K562 (cell line): ENCODE measurements around the gene SYNE2. TPM values are rescaled to one million over a fixed set of nuclear protein-coding genes. Genes with fewer than 3 reads are reported as not detected.

ENCODE experiments used
- ATAC-seq: fragments of 200-7000 bp; cut with Tn5 transposase; 3 replicates; pipeline ENCODE4 v1.9.1; 2020; ENCODE audit warnings: moderate library complexity
- BruUV-seq: library from RNA; stranded (reverse); fragments of 400-500 nt; replicated peaks from 2 replicates; lab custom pipeline; 2021; lab: Mats Ljungman, UMichigan
- CTCF ChIA-PET: fragments of 300-600 bp; formaldehyde crosslinking; extraction: SDS; loops from one replicate; lab custom pipeline; 2021; ENCODE audit warnings: low intra/inter-chr PET ratio; lab: Yijun Ruan, JAX
- POLR2A ChIA-PET: fragments of 300-600, 350-650 bp; sonication (Branson Sonifier 250); formaldehyde crosslinking; extraction: SDS; loops from one replicate; lab custom pipeline; 2021; ENCODE audit warnings: antibody characterized with exemption, inconsistent platforms; lab: Yijun Ruan, JAX
- DNase-seq, 4 experiments: peaks; one replicate each; pipeline versions ENCODE4 v3.0.0 to v3.0.0-alpha.2; 2011 to 2018; ENCODE audit warnings: low spot score in 3 of 4, mixed read lengths in 3 of 4; ENCODE audit errors: extremely low read depth in 1 of 4
- FAIRE-seq: peaks from 2 replicates; lab custom pipeline; 2011; peaks lifted over from hg19 to GRCh38; lab: Jason Lieb, UNC
- H2AFZ ChIP-seq: 2 replicates; pipeline ENCODE4 v1.6.0; 2011; ENCODE audit warnings: low read depth, low read length, control low read depth, inconsistent platforms
- H3K27ac ChIP-seq: fragments of 200-600 bp; 3 replicates; pipeline ENCODE4 v1.8.0; 2011; ENCODE audit warnings: low read depth, mild to moderate bottlenecking, control low read depth, inconsistent platforms, low read length, moderate library complexity, mixed read lengths; ENCODE audit errors: extremely low read depth
- H3K27me3 ChIP-seq, 2 experiments: fragments of 300-600 bp in 1 of 2; 2 replicates in 1 of 2; 3 replicates in 1 of 2; pipeline versions ENCODE4 v1.6.0 to v1.8.0; 2011; ENCODE audit warnings: inconsistent platforms in 2 of 2, low read length in 2 of 2, mild to moderate bottlenecking in 1 of 2, mixed read lengths in 1 of 2, moderate library complexity in 1 of 2; ENCODE audit not compliant: control insufficient read depth in 2 of 2, insufficient read depth in 2 of 2
- H3K36me3 ChIP-seq: fragments of 300-600 bp; 3 replicates; pipeline ENCODE4 v1.8.0; 2011; ENCODE audit warnings: mild to moderate bottlenecking, low read length, inconsistent platforms; ENCODE audit not compliant: control insufficient read depth, insufficient read depth
- H3K4me1 ChIP-seq, 2 experiments: fragments of 200-600 bp in 1 of 2; replicated peaks in 1 of 2; 2 replicates in 1 of 2; 3 replicates in 1 of 2; pipeline versions ENCODE4 v1.5.1 to v1.8.0; 2011; ENCODE audit warnings: inconsistent platforms in 2 of 2, low read length in 2 of 2, mild to moderate bottlenecking in 1 of 2, mixed read lengths in 1 of 2, moderate library complexity in 1 of 2; ENCODE audit not compliant: control insufficient read depth in 2 of 2, insufficient read depth in 2 of 2
- H3K4me2 ChIP-seq: 2 replicates; pipeline ENCODE4 v1.6.1; 2011; ENCODE audit warnings: low read length, control low read depth, inconsistent platforms, mixed read lengths; ENCODE audit not compliant: insufficient read depth
- H3K4me3 ChIP-seq: fragments of 200-600 bp; sonication (generic), shearing (Covaris generic); 2 replicates; pipeline ENCODE4 v1.5.1; 2016; ENCODE audit warnings: control low read depth, inconsistent platforms
- H3K79me2 ChIP-seq: fragments of 200-600 bp; 3 replicates; pipeline ENCODE4 v1.8.0; 2011; ENCODE audit warnings: low read length, inconsistent platforms; ENCODE audit not compliant: control insufficient read depth, insufficient read depth
- H3K9ac ChIP-seq, 2 experiments: 2 replicates each; pipeline versions ENCODE4 v1.6.0 to v1.6.1; 2011; ENCODE audit warnings: low read depth in 2 of 2, low read length in 2 of 2, control low read depth in 1 of 2, inconsistent platforms in 1 of 2, mild to moderate bottlenecking in 1 of 2, mixed read lengths in 1 of 2; ENCODE audit not compliant: insufficient read depth in 1 of 2
- H3K9me1 ChIP-seq: one replicate; pipeline ENCODE4 v1.6.0; 2011; ENCODE audit warnings: inconsistent platforms, mild to moderate bottlenecking, low read length, moderate library complexity; ENCODE audit not compliant: control insufficient read depth, insufficient read depth
- H3K9me3 ChIP-seq: replicated peaks from 2 replicates; pipeline ENCODE4 v1.5.1; 2011; ENCODE audit warnings: low read depth, low read length, inconsistent platforms; ENCODE audit not compliant: control insufficient read depth, insufficient read depth
- H4K20me1 ChIP-seq: replicated peaks from 2 replicates; pipeline ENCODE4 v1.6.1; 2011; ENCODE audit warnings: low read length, inconsistent platforms, mixed read lengths; ENCODE audit not compliant: control insufficient read depth, insufficient read depth
- AFF4 ChIP-seq: sonication (generic); formaldehyde crosslinking; IDR thresholded peaks from 2 replicates; pipeline ENCODE4 v1.8.0; 2023; ENCODE audit warnings: mild to moderate bottlenecking, missing genetic modification reagents
- ELF2 ChIP-seq: fragments of 250-450 bp; sonication (Bioruptor Pico); IDR thresholded peaks from 2 replicates; pipeline ENCODE4 v1.5.0; 2021; ENCODE audit warnings: mild to moderate bottlenecking
- MECOM ChIP-seq: fragments of 250-450 bp; sonication (Bioruptor Pico); IDR thresholded peaks from 2 replicates; pipeline ENCODE4 v1.8.0; 2022; ENCODE audit warnings: inconsistent platforms
- MTA1 ChIP-seq: fragments of 450-650 bp; IDR thresholded peaks from 2 replicates; pipeline ENCODE4 v1.6.1; 2017; ENCODE audit warnings: borderline replicate concordance
- NR0B1 ChIP-seq: fragments of 450-650 bp; IDR thresholded peaks from one replicate; pipeline ENCODE4 v1.6.1; 2018; ENCODE audit warnings: mild to moderate bottlenecking, moderate library complexity; ENCODE audit not compliant: partially characterized antibody
- PCBP1 ChIP-seq: fragments of 200-400 bp; formaldehyde crosslinking; IDR thresholded peaks from 2 replicates; pipeline ENCODE4 v1.6.1; 2018; ENCODE audit warnings: mild to moderate bottlenecking, low read depth, low read length; ENCODE audit not compliant: poor library complexity, severe bottlenecking
- RAD21 ChIP-seq, 2 experiments: fragments of 250-450 bp in 1 of 2; fragments of 450-650 bp in 1 of 2; sonication (Bioruptor Pico) in 1 of 2; formaldehyde crosslinking in 1 of 2; IDR thresholded peaks in 1 of 2; conservative IDR thresholded peaks in 1 of 2; 2 replicates each; pipeline versions ENCODE4 v1.4.0 to v1.8.0; 2020 to 2022; ENCODE audit warnings: mild to moderate bottlenecking in 2 of 2, moderate library complexity in 1 of 2
- ZNF324 ChIP-seq: fragments of 250-450 bp; sonication (Bioruptor Pico); IDR thresholded peaks from 2 replicates; pipeline ENCODE4 v1.4.0; 2020; ENCODE audit warnings: mild to moderate bottlenecking
- WGBS: fragments of 100-300 bp; shearing (Covaris generic); methylation state at CpG from one replicate; pipeline ENCODE4 v1.1.6; 2016; ENCODE audit warnings: low coverage, mixed read lengths; ENCODE audit not compliant: insufficient coverage; ENCODE audit errors: missing lambda C conversion rate; 5-methylcytosine and 5-hydroxymethylcytosine counted together
- in situ Hi-C: fragments of 300-500 bp; cut with MboI; formaldehyde crosslinking; loops from 4 replicates; pipeline ENCODE4 v1.15.0; 2018; ENCODE audit warnings: inconsistent platforms, mixed read lengths
- intact Hi-C: fragments of 100-400 bp; cut with micrococcal nuclease; formaldehyde crosslinking; loops from 2 replicates; pipeline ENCODE4 v1.14.2; 2022
- polyA plus RNA-seq, 8 experiments: library from polyadenylated mRNA; depleted of rRNA in 4 of 8; stranded (reverse) in 5 of 8; unstranded in 3 of 8; fragments of >200 nt; fragmentation: Nextera tagmentation in 2 of 8; fragmentation: Illumina TruSeq in 1 of 8; extraction: Ambion mirVana in 2 of 8; extraction: Trizol in 1 of 8; gene quantifications; 2 replicates each; pipeline versions ENCODE4 v1.2.1 to v1.2.3, GENCODE V29; 2011 to 2014; ENCODE audit warnings: inconsistent platforms in 1 of 8, missing spikeins in 1 of 8
- total RNA-seq, 7 experiments: library from RNA; depleted of rRNA in 6 of 7; stranded (reverse); fragments of >200 nt in 6 of 7; fragmentation: Illumina TruSeq in 2 of 7; extraction: Trizol in 2 of 7; gene quantifications; 2 replicates each; pipeline versions ENCODE4 v1.2.1 to v1.2.3, GENCODE V29; 2011 to 2021; ENCODE audit warnings: low replicate concordance in 1 of 7

The SYNE2 gene
- total and polyA plus RNA-seq, 9 of the 15 experiments (the other 6 are each of a cell fraction or from before 2014, with no cell fraction given): 0.06 to 0.53 (median 0.11) TPM

- no peak for TF ChIP-seq NR0B1
- TF ChIP-seq, all 486 proteins: peak for 0
Observed at GRCh38 chr14:63899953-63900352, 47.1 kb downstream of the SYNE2 start (continued).

- TF ChIP-seq ELF2 (no peak), ZNF324 (CRISPR knock-in tag) (no peak), NR0B1 (no peak), AFF4 (CRISPR knock-in tag) (no peak), PCBP1 (no peak), MTA1 (no peak), RAD21 (CRISPR knock-in tag; conservative IDR thresholded peaks at IDR 0.05 in 1 of 2, IDR thresholded peaks at IDR 0.05 in 1 of 2) (no peak), MECOM (no peak)
- TF ChIP-seq, all 486 proteins: peak for 0
- no peak overlapping the region for H2AFZ ChIP-seq
- H3K27ac ChIP-seq: no peak overlapping the region
- H3K4me1 ChIP-seq: no peaks in the 10 kb centered on the region
- H3K27me3 ChIP-seq: no peaks in the 10 kb centered on the region
- ChIA-PET POLR2A (interaction anchor here (0.6 kb wide), 1 partner anchor 67 kb away, joined by 3 read pairs; no protein-coding TSS in a partner anchor), CTCF (no interaction called here)
- no peak overlapping the region for H3K4me3 ChIP-seq
- intact Hi-C loops: no loop called here
- H3K4me2 ChIP-seq: no peak overlapping the region
- no peak for DNase-seq
- no peak overlapping the region for H3K9ac ChIP-seq
- in situ Hi-C loops: no loop called here
- no peak for ATAC-seq
- no peaks in the 10 kb centered on the region for H3K36me3 ChIP-seq
- BruUV-seq: no TSS peak
- H3K9me1 ChIP-seq: no peaks in the 10 kb centered on the region
- no peaks in the 10 kb centered on the region for H4K20me1 ChIP-seq
- no peak for FAIRE-seq
- 4% methylated on average over 5 of the region's 5 CpGs for WGBS
- H3K9me3 ChIP-seq: no peaks in the 10 kb centered on the region
- no peaks in the 10 kb centered on the region for H3K79me2 ChIP-seq
Observed at GRCh38 chr14:63901434-63902085, 48.8 kb downstream of the SYNE2 start.
